Neural progenitor cell (in vitro differentiated cells): ENCODE measurements around the gene C3orf20. TPM values are rescaled to one million over a fixed set of nuclear protein-coding genes. Genes with fewer than 3 reads are reported as not detected.

ENCODE experiments used
- DNase-seq: peaks from one replicate; pipeline ENCODE4 v3.0.0-alpha.2; 2016; ENCODE audit warnings: low spot score
- H2AFZ ChIP-seq: fragments of 200-600 bp; sonication (generic); replicated peaks from 2 replicates; pipeline ENCODE4 v1.6.1; 2016; ENCODE audit warnings: antibody characterized with exemption
- H3F3A ChIP-seq: fragments of 200-600 bp; sonication (generic); 2 replicates; pipeline ENCODE4 v1.6.1; 2016; ENCODE audit warnings: antibody characterized with exemption, low read depth
- H3K27ac ChIP-seq: fragments of 200-600 bp; sonication (generic); 2 replicates; pipeline ENCODE4 v1.5.1; 2016; ENCODE audit warnings: mild to moderate bottlenecking
- H3K27me3 ChIP-seq: fragments of 200-600 bp; sonication (generic); 2 replicates; pipeline ENCODE4 v1.6.1; 2016; ENCODE audit warnings: mild to moderate bottlenecking, moderate library complexity
- H3K36me3 ChIP-seq: fragments of 200-600 bp; sonication (generic); 2 replicates; pipeline ENCODE4 v1.5.1; 2016
- H3K4me1 ChIP-seq: fragments of 200-600 bp; sonication (generic); 2 replicates; pipeline ENCODE4 v1.6.1; 2016; ENCODE audit warnings: mixed run types
- H3K4me2 ChIP-seq: fragments of 200-600 bp; sonication (generic); 2 replicates; pipeline ENCODE4 v1.6.1; 2016
- H3K4me3 ChIP-seq: fragments of 200-600 bp; sonication (generic); 2 replicates; pipeline ENCODE4 v1.5.1; 2016
- H3K79me2 ChIP-seq: fragments of 200-600 bp; sonication (generic); 2 replicates; pipeline ENCODE4 v1.6.1; 2016; ENCODE audit warnings: low read depth
- H3K9ac ChIP-seq: fragments of 200-600 bp; sonication (generic); 2 replicates; pipeline ENCODE4 v1.6.1; 2016
- H3K9me3 ChIP-seq: fragments of 200-600 bp; sonication (generic); 2 replicates; pipeline ENCODE4 v1.5.1; 2016; ENCODE audit warnings: low read depth
- H4K20me1 ChIP-seq: fragments of 200-600 bp; sonication (generic); 2 replicates; pipeline ENCODE4 v1.6.1; 2016; ENCODE audit warnings: low read depth
- H3K27ac Mint-ChIP-seq: 3 replicates; pipeline ENCODE4 v1.8.0; 2021; ENCODE audit warnings: mixed read lengths
- H3K27me3 Mint-ChIP-seq: 2 replicates; pipeline ENCODE4 v1.8.0; 2022; ENCODE audit warnings: low read depth, mild to moderate bottlenecking, inconsistent platforms, moderate library complexity, mixed read lengths; ENCODE audit not compliant: insufficient read depth
- H3K36me3 Mint-ChIP-seq: 3 replicates; pipeline ENCODE4 v1.8.0; 2021; ENCODE audit warnings: mixed read lengths
- H3K4me1 Mint-ChIP-seq: 3 replicates; pipeline ENCODE4 v1.8.0; 2021; ENCODE audit warnings: mixed read lengths
- H3K4me3 Mint-ChIP-seq: 3 replicates; pipeline ENCODE4 v1.8.0; 2021; ENCODE audit warnings: mild to moderate bottlenecking, moderate library complexity, mixed read lengths
- H3K9me3 Mint-ChIP-seq: 3 replicates; pipeline ENCODE4 v1.8.0; 2020; ENCODE audit warnings: mixed read lengths
- EZH2 ChIP-seq: fragments of 200-600 bp; sonication (generic); IDR thresholded peaks from 2 replicates; pipeline ENCODE4 v1.6.1; 2017; ENCODE audit warnings: antibody characterized with exemption, mild to moderate bottlenecking, moderate library complexity
- EZH2phosphoT487 ChIP-seq: fragments of 200-600 bp; sonication (generic); IDR thresholded peaks from 2 replicates; pipeline ENCODE4 v1.6.1; 2017; ENCODE audit warnings: antibody characterized with exemption
- total RNA-seq: library from RNA; depleted of rRNA; stranded (reverse); fragments of >200 nt; gene quantifications from 2 replicates; pipeline ENCODE4 v1.2.3, GENCODE V29; 2015; ENCODE audit warnings: low replicate concordance
- TF ChIP-seq, protein P1 (sequence below): fragments of 200-600 bp; sonication (generic); IDR thresholded peaks from 2 replicates; pipeline ENCODE4 v1.5.1; 2017; ENCODE audit warnings: antibody characterized with exemption, mild to moderate bottlenecking

The C3orf20 gene
- total RNA-seq, 1 donor from 2014 or later = not detected

DNA sequence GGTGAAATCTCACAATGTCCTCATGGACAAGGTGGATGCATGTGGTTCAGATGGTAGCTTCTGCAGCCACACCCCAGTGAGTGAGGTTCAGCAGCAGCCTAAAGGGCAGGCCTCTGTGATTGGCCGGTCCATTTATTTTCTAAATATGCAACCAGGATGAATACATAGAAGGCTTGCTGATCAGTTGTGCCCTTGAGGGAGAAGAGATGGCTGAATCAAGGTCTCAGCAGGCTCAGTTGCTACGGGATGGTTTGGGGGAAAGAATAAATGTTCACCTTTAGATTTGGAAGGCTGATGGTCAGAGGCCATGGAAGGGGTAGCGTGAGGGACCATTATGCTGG, 90.1 kb downstream of the C3orf20 start:
- Histone ChIP-seq H3K4me3 (no peak overlapping the region), H3K79me2 (no peaks in the 10 kb centered on the region), H3K27me3 (no peaks in the 10 kb centered on the region), H3K9ac (no peak overlapping the region), H3K4me2 (no peak overlapping the region), H3K4me1 (no peaks in the 10 kb centered on the region), H3K9me3 (no peaks in the 10 kb centered on the region), H2AFZ (no peak overlapping the region), H4K20me1 (no peaks in the 10 kb centered on the region), H3K27ac (no peak overlapping the region), H3F3A (no peaks in the 10 kb centered on the region), H3K36me3 (no peaks in the 10 kb centered on the region)
- TF ChIP-seq EZH2 = no peak
- no peak for TF ChIP-seq EZH2phosphoT487
- TF ChIP-seq, protein P1, sequence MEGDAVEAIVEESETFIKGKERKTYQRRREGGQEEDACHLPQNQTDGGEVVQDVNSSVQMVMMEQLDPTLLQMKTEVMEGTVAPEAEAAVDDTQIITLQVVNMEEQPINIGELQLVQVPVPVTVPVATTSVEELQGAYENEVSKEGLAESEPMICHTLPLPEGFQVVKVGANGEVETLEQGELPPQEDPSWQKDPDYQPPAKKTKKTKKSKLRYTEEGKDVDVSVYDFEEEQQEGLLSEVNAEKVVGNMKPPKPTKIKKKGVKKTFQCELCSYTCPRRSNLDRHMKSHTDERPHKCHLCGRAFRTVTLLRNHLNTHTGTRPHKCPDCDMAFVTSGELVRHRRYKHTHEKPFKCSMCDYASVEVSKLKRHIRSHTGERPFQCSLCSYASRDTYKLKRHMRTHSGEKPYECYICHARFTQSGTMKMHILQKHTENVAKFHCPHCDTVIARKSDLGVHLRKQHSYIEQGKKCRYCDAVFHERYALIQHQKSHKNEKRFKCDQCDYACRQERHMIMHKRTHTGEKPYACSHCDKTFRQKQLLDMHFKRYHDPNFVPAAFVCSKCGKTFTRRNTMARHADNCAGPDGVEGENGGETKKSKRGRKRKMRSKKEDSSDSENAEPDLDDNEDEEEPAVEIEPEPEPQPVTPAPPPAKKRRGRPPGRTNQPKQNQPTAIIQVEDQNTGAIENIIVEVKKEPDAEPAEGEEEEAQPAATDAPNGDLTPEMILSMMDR = no peak
- H3K27me3 Mint-ChIP-seq = peaks cover 9% of the 10 kb centered on the region
- no peak for DNase-seq
- H3K9me3 Mint-ChIP-seq = peaks cover 2% of the 10 kb centered on the region
- H3K4me1 Mint-ChIP-seq = peaks cover 5% of the 10 kb centered on the region
- no peak overlapping the region for H3K27ac Mint-ChIP-seq
- H3K4me3 Mint-ChIP-seq = no peak overlapping the region
- no peaks in the 10 kb centered on the region for H3K36me3 Mint-ChIP-seq

DNA sequence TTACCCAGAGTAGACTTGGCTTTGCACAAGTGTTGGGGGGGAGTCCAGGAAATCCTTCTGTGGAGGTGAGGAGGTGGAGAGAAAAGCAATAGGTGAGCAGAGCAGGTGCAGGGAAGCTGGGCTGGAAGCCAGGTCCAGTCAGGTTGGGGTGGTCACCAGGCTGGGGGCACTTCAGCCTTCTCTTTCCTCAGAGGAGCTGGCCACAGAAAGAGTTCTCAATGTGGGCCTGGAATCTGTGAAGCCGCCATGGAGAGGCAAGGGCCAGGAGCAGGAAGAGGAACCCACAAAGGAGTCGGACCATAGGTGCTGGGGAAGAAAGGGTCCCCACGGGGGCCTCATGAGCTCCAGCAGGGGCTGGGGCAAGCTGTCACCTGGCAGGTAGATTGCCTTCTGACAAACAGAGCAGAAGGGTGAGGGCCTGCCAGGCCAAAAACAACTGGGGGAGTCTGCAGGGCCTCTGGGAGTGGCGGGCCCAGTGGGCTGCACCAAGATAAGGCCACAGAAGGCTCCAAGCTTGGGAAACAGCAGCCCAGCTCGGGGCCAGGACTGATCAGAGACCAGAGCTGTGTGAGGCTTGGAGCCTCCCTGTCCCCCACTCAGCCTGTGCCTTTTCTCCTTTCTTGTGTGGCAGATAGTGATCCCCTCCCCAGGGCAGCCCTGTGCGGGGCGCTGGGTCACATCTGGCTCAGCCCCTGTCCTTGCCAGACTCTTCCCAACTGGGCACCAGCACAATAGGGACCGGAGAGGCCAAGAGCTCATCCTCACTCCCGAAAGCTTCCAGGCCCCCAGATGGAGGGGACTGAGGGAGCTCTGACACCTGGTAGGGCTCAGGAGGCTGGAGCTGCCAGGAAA, 90.9 kb downstream of the C3orf20 start:
- H3K4me3 Mint-ChIP-seq = no peak overlapping the region
- no peak overlapping the region for H3K9ac ChIP-seq
- DNase-seq = no peak

DNA sequence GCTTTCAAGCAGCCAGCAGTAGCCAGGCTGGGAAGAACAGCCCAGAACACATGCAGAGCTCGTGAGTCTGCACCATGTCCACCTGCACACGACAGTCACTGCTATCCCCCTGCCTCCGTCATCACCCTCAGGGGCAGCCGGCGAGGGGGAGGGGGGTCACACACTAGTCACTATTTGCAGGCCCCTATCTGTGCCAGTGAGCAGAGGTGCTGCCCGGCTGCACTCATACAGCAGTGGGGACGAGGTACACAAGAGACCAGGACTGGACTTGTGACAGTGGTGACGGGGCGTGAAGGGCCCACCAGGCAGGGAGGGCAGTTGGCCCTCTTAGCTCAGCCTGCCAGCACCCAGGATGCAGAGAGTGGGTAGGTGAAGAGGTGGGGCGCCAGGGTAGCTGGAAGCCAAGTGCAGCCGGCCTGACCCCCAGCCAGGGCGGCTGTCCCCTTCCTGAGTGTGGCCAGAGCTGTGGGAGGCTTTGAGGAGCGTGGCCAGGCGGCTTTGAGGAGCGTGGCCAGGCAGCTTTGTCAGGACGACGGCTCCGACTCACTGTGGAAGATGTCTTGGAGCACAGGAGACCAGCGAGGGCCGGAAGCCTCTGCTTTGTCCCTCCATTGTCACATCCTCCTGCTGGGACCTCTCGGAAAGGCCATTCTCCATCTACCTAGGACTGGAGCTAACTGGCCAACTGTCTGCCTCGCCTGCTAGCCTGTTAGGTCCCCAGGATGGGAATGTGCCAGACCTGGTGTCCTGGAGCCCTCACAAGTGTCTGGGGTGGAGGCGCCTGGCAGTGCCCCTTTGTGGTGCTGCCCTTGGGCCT, 91.7 kb downstream of the C3orf20 start:
- H3K27me3 Mint-ChIP-seq = peaks cover 9% of the 10 kb centered on the region
- H3K4me1 Mint-ChIP-seq = peaks cover 5% of the 10 kb centered on the region
- TF ChIP-seq EZH2 (no peak), EZH2phosphoT487 (no peak)
- TF ChIP-seq, protein P1 = no peak
- no peak overlapping the region for H3K4me3 ChIP-seq
- no peak overlapping the region for H2AFZ ChIP-seq
- no peaks in the 10 kb centered on the region for H3K9me3 ChIP-seq
- no peak overlapping the region for H3K9ac ChIP-seq
- no peaks in the 10 kb centered on the region for H3F3A ChIP-seq
- no peak overlapping the region for H3K27ac ChIP-seq
- H3K4me2 ChIP-seq = no peak overlapping the region
- peaks cover 2% of the 10 kb centered on the region for H3K9me3 Mint-ChIP-seq
- no peak for DNase-seq
- H3K4me3 Mint-ChIP-seq = no peak overlapping the region
- no peaks in the 10 kb centered on the region for H3K4me1 ChIP-seq
- no peaks in the 10 kb centered on the region for H3K27me3 ChIP-seq
- H3K27ac Mint-ChIP-seq = peak overlapping the region; percentile 91
- no peaks in the 10 kb centered on the region for H4K20me1 ChIP-seq
- no peaks in the 10 kb centered on the region for H3K79me2 ChIP-seq
- H3K36me3 Mint-ChIP-seq = no peaks in the 10 kb centered on the region
- no peaks in the 10 kb centered on the region for H3K36me3 ChIP-seq

More for the DNA sequence above, 90.9 kb downstream of the C3orf20 start:
- peaks cover 5% of the 10 kb centered on the region for H3K4me1 Mint-ChIP-seq
- Histone ChIP-seq H3F3A (no peaks in the 10 kb centered on the region), H3K4me2 (no peak overlapping the region), H3K9me3 (no peaks in the 10 kb centered on the region), H3K27ac (no peak overlapping the region), H4K20me1 (no peaks in the 10 kb centered on the region), H3K27me3 (no peaks in the 10 kb centered on the region), H3K4me3 (no peak overlapping the region), H3K4me1 (no peaks in the 10 kb centered on the region), H2AFZ (no peak overlapping the region), H3K79me2 (no peaks in the 10 kb centered on the region), H3K36me3 (no peaks in the 10 kb centered on the region)
- H3K36me3 Mint-ChIP-seq = no peaks in the 10 kb centered on the region
- peaks cover 2% of the 10 kb centered on the region for H3K9me3 Mint-ChIP-seq
- H3K27ac Mint-ChIP-seq = no peak overlapping the region
- TF ChIP-seq EZH2 = no peak
- TF ChIP-seq EZH2phosphoT487 = no peak
- TF ChIP-seq, protein P1 = no peak
- peaks cover 9% of the 10 kb centered on the region for H3K27me3 Mint-ChIP-seq
